Keratinocyte (primary cell): ENCODE measurements around the gene CASP9.

ENCODE experiments used
- EZH2 ChIP-seq: IDR thresholded peaks from one replicate; pipeline ENCODE4 v1.6.1; 2012; ENCODE audit warnings: inconsistent platforms, mild to moderate bottlenecking, low read length, moderate library complexity
- TF ChIP-seq, protein P1 (sequence below), 3 experiments: IDR thresholded peaks in 1 of 3; conservative IDR thresholded peaks in 1 of 3; optimal IDR thresholded peaks in 1 of 3; 2 replicates in 2 of 3; 3 replicates in 1 of 3; pipeline versions ENCODE3 to v1.5.1; 2011; ENCODE audit warnings: low read length in 3 of 3, mild to moderate bottlenecking in 3 of 3, moderate library complexity in 2 of 3, control low read depth in 1 of 3, inconsistent platforms in 1 of 3; ENCODE audit not compliant: insufficient read depth in 2 of 3; ENCODE audit errors: extremely low read depth in 1 of 3

- TF ChIP-seq, protein P1, sequence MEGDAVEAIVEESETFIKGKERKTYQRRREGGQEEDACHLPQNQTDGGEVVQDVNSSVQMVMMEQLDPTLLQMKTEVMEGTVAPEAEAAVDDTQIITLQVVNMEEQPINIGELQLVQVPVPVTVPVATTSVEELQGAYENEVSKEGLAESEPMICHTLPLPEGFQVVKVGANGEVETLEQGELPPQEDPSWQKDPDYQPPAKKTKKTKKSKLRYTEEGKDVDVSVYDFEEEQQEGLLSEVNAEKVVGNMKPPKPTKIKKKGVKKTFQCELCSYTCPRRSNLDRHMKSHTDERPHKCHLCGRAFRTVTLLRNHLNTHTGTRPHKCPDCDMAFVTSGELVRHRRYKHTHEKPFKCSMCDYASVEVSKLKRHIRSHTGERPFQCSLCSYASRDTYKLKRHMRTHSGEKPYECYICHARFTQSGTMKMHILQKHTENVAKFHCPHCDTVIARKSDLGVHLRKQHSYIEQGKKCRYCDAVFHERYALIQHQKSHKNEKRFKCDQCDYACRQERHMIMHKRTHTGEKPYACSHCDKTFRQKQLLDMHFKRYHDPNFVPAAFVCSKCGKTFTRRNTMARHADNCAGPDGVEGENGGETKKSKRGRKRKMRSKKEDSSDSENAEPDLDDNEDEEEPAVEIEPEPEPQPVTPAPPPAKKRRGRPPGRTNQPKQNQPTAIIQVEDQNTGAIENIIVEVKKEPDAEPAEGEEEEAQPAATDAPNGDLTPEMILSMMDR (optimal IDR thresholded peaks at IDR 0.05 in 1 of 3, IDR thresholded peaks at IDR 0.05 in 1 of 3, conservative IDR thresholded peaks at IDR 0.05 in 1 of 3; ENCODE audit: extremely low read depth in 1 of 3, insufficient read depth in 2 of 3, low read length in 3 of 3), result no peak
- TF ChIP-seq EZH2, result no peak
Observed at GRCh38 chr1:15571266-15571665, 47.3 kb upstream of the CASP9 start.
